Activated T-helper 1 cell treated with anti-CD3 and anti-CD28 coated beads, Interleukin-12 subunit alpha, Interleukin-12 subunit beta, Interleukin-2, Interleukin-4 antibody, amounts not matched to agents 30 ng/mL and 10 ng/mL and 1 ng/mL, durations not matched to agents 14 hours and 24 hours and 36 hours (primary cell): Measurements from ENCODE around the gene RNF43. TPM values are rescaled to one million over a fixed set of nuclear protein-coding genes. Genes with fewer than 3 reads are reported as not detected.

ENCODE experiments used
- DNase-seq: peaks from one replicate; pipeline ENCODE4 v3.0.0; 2021; ENCODE audit warnings: low spot score
- H3K27ac Mint-ChIP-seq: one replicate; pipeline ENCODE4 v1.8.0; 2021; ENCODE audit warnings: mild to moderate bottlenecking, mixed read lengths
- H3K27me3 Mint-ChIP-seq: one replicate; pipeline ENCODE4 v1.8.0; 2022; ENCODE audit warnings: mild to moderate bottlenecking, moderate library complexity, mixed read lengths; ENCODE audit not compliant: insufficient read depth
- H3K36me3 Mint-ChIP-seq: one replicate; pipeline ENCODE4 v1.8.0; 2021; ENCODE audit warnings: low read depth, mixed read lengths
- H3K4me1 Mint-ChIP-seq: one replicate; pipeline ENCODE4 v1.8.0; 2021; ENCODE audit warnings: low read depth, mixed read lengths
- H3K4me3 Mint-ChIP-seq: one replicate; pipeline ENCODE4 v1.8.0; 2021; ENCODE audit warnings: mild to moderate bottlenecking, moderate library complexity, mixed read lengths
- H3K9me3 Mint-ChIP-seq: one replicate; pipeline ENCODE4 v1.8.0; 2021; ENCODE audit warnings: mixed read lengths
- intact Hi-C: fragments of 100-400 bp; cut with micrococcal nuclease; formaldehyde crosslinking; loops from one replicate; pipeline ENCODE4 v1.15.1; 2024
- total RNA-seq: library from RNA; stranded (reverse); gene quantifications from 2 replicates; pipeline ENCODE4 v1.2.3, GENCODE V29; 2022

RNF43 gene
- total RNA-seq = 0.47 and 0.86 TPM in 2 replicates

DNA sequence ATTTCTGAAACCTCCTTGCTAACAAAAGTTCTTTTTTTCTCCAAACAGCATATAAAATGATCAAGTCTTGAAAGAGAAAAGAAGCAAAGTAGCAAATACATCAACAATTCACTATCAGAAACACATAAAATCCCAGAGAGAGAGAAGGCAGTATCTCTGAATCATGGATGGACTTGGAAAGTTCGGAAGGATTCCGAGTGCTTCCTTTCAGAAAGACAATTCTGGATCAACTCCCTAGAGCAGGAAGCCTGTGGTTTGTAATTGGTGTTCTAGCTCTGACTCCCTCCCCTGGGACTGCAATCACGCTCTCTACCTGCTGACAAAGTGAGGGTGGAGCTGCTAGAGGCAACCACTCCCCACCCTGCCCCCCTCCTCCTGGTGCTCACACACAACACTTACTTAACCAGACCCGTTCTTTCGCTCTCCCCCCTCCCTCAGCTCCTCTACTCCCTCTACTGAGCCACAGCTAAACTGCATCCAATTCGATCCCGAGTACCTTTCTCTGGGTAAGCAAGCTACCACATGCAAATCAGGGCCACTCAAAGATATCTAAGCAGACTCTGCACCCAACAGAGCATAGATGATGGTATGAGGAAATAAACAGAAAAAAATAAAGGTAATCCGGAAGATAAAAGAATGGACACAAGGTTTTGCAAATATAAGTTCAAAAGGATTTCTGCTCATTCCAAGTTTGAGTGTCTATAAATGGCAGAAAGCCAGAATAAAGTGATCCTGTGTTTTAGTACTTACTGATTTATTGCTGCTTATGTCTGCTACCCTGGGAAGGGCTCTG is at the start of gene RNF43:
TSS of gene RNF43 (minus strand) at position 235 of the 793 bp plus-strand sequence. CDS start 1,957 bp downstream, outside the sequence.
- Mint-ChIP-seq H3K4me1 (peaks cover 28% of the 10 kb centered on the region), H3K4me3 (peak within 1 kb of the TSS; percentile 2), H3K27me3 (peaks cover 7% of the 10 kb centered on the region), H3K9me3 (no peaks in the 10 kb centered on the region), H3K36me3 (peaks cover 3% of the 10 kb centered on the region), H3K27ac (peak within 1 kb of the TSS; percentile 47)
- intact Hi-C loops = loop anchor here (1.0 kb wide), 6 partner anchors 30 to 100 kb away; partner anchors contain the start of genes SUPT4H1 and TSPOAP1
- peak; percentile 75 for DNase-seq

DNA sequence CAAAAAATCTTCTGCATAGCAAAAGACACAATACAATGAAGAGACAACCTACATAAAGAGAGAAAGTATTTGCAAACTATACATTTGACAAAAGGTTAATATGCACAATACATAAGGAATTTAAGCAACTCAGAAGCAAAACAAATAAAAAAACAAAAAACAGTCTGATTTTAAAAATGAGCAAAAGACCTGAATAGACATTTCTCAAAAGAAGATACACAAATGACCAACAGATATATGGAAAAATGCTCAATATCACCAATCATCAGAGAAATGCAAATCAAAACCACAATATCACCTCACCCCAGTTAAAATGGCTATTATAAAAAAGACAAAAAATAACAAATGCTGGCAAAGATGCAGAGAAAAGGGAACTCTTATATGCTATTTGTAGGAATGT is 38.2 kb upstream of the RNF43 start:
- intact Hi-C loops = no loop called here
- Mint-ChIP-seq H3K27ac (no peak overlapping the region), H3K27me3 (peaks cover 2% of the 10 kb centered on the region), H3K4me3 (no peak overlapping the region), H3K4me1 (no peaks in the 10 kb centered on the region), H3K9me3 (no peaks in the 10 kb centered on the region), H3K36me3 (no peaks in the 10 kb centered on the region)
- no peak for DNase-seq

DNA sequence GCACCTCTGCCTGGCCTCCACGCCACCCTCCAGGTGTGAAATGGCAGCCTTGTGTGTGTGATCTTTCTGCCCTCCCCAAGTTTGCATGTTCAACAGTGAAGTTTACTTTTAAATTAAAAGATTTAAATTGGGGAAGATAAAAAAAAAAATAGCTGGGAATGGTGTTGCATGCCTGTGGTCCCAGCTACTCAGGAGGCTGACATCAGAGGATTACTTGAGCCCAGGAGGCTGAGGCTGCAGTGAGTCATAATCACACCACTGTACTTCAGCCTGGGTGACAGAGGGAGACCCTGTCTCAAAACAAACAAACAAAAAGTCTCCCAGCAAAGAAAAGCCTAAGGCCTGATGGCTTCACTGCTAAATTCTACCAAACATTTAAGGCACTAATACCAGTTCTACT is 35.4 kb upstream of the RNF43 start:
- intact Hi-C loops = no loop called here
- no peaks in the 10 kb centered on the region for H3K9me3 Mint-ChIP-seq
- no peak for DNase-seq
- peaks cover 2% of the 10 kb centered on the region for H3K27me3 Mint-ChIP-seq
- H3K4me1 Mint-ChIP-seq = no peaks in the 10 kb centered on the region
- no peaks in the 10 kb centered on the region for H3K36me3 Mint-ChIP-seq
- H3K4me3 Mint-ChIP-seq = no peak overlapping the region
- no peak overlapping the region for H3K27ac Mint-ChIP-seq

DNA sequence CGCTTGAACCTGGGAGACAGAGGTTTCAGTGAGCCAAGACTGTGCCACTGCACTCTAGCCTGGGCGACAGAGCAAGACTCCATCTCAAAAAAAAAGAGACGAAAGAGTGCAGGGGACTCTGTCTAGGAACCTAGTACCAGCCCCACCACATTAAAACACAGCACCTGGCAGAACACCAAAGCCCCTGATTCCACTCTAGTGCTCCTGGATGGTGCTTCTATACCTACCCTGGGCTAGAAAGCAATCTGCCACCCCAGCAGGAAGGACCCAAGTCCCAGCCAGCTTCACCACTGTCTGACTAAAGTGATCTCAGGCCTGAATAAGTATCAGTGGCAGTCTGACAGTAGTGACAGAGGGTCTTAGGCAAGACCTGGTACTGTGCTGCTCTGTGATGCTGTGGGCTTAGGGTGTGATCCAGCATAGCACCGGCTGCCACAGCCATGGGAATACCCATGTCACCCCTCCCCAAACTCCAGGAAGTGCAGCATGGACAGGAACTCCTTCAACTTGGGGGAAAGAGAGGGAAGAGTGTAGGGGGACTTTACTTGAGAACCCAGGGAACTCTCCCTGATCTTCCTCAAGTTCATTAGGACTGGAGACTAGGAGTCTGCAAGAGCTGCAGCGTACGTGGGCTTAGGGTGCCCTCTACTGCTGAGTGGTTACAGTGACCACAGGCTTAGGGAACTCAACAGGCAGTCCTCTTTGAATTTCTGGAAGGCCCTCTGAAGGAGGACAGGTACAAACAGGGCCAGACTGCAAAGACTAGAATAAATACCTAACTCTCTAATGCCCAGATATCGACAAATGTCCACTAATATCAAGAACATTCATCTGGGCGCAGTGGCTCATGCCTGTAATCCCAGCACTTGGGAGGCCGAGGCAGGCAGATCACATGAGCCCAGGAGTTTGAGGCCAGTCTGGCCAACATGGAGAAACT is 30.0 kb upstream of the RNF43 start:
- H3K27ac Mint-ChIP-seq = no peak overlapping the region
- no peaks in the 10 kb centered on the region for H3K36me3 Mint-ChIP-seq
- no peaks in the 10 kb centered on the region for H3K9me3 Mint-ChIP-seq
- no peak overlapping the region for H3K4me3 Mint-ChIP-seq
- intact Hi-C loops = loop anchor here (1.0 kb wide), 7 partner anchors 30 to 247 kb away; partner anchors contain the start of genes RNF43 and SUPT4H1
- peak; percentile 58 for DNase-seq
- H3K4me1 Mint-ChIP-seq = peaks cover 5% of the 10 kb centered on the region
- peaks cover under 1% of the 10 kb centered on the region for H3K27me3 Mint-ChIP-seq

DNA sequence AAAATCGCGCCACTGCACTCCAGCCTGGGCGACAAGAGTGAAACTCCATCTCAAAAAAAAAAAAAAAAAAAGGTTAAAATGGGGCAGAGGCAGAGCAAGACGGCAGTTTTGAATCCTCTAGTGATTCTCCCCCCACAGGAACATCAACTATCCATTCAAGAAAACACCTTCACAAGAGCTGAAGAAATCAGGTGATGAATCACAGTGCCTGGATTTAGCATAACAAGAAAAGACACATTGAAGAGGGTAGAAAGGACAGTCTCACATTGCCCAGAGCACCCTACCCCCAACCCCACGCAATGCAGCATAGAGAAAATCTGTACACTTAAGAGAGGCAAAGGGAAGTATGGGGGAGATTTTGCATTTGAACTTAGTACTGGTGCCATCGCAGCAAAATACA is 28.8 kb upstream of the RNF43 start:
- no peak for DNase-seq
- Mint-ChIP-seq H3K4me3 (no peak overlapping the region), H3K9me3 (no peaks in the 10 kb centered on the region), H3K36me3 (no peaks in the 10 kb centered on the region), H3K4me1 (peaks cover 5% of the 10 kb centered on the region), H3K27ac (no peak overlapping the region), H3K27me3 (peaks cover 6% of the 10 kb centered on the region)
- intact Hi-C loops = no loop called here

DNA sequence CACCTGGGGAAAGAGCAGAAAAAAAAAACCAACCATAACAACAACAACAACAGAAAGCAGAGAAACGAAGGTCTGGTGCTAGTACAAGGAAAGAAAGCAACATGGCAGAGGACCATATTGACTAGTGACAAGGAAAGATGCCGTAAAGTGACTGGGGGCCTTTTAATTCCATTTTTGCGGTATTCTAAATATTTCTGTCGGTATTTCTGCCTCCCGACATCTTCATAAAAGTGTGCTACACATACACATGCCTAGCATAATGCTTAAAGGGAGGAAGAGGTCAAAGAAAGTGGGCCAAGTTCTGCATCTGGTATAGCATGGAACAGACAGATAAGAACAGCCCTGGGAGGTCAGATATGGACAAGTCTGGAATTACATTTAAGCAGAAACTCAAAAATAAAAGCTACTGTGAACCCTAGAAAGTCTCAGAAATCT is 19.5 kb upstream of the RNF43 start:
- intact Hi-C loops = no loop called here
- no peak overlapping the region for H3K4me3 Mint-ChIP-seq
- H3K27ac Mint-ChIP-seq = no peak overlapping the region
- no peaks in the 10 kb centered on the region for H3K9me3 Mint-ChIP-seq
- H3K4me1 Mint-ChIP-seq = no peaks in the 10 kb centered on the region
- H3K36me3 Mint-ChIP-seq = no peaks in the 10 kb centered on the region
- DNase-seq = no peak
- peaks cover 2% of the 10 kb centered on the region for H3K27me3 Mint-ChIP-seq

DNA sequence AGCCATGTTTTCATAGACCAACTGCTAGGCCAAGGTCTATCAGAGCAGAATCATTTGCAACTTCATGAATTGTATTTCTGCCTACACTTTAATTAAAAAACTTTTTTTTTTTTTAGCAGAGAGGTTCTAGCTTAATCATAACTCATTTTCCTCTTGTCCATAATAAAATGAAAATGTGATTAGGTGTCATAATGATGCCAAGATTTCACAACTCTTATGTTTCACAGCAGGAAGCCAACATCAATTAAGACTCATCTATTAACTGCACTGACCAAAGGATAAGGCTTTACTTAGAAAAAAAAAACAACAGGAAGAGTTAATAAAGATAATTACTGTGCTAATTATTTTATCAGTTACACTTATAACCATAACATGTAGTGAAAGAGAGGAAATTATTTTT is 18.9 kb upstream of the RNF43 start:
- H3K4me3 Mint-ChIP-seq = no peak overlapping the region
- H3K36me3 Mint-ChIP-seq = no peaks in the 10 kb centered on the region
- H3K27me3 Mint-ChIP-seq = peaks cover 2% of the 10 kb centered on the region
- intact Hi-C loops = no loop called here
- no peak overlapping the region for H3K27ac Mint-ChIP-seq
- H3K9me3 Mint-ChIP-seq = no peaks in the 10 kb centered on the region
- DNase-seq = no peak
- no peaks in the 10 kb centered on the region for H3K4me1 Mint-ChIP-seq

DNA sequence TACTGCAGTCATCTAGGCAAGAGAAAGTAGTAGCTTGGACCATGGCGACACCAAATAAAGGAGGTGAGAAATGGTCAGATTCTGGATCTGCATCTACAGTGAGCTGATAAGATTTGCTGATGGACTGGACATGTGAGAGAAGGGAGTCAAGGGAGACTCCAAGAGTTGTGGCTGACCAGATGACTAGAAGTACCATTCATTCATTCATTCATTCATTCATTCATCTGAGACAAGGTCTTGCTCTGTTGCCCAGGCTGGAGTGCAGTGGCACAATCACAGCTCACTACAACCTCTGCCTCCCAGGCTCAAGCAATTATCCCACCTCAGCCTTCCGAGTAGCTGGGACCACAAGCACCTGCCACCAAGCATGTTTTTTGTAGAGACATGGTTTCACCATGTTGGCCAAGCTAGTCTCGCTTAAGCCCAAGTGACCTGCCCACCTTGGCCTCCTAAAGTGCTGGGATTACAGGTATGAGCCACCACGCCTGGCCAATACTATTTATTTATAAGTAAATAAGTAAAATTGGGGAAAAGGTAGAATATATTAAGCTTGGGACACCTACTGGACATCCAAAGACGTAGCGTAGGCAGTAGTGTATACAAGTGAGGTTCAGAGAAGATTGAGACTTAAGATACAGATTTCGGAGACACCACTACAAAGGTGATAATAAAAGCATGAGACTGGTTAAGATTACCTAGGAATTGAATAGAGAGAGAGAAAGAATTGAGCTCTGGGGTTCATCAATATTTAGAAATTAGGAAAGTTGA is 15.7 kb upstream of the RNF43 start:
- no peaks in the 10 kb centered on the region for H3K36me3 Mint-ChIP-seq
- no peaks in the 10 kb centered on the region for H3K9me3 Mint-ChIP-seq
- peaks cover 2% of the 10 kb centered on the region for H3K27me3 Mint-ChIP-seq
- peak overlapping the region; percentile 38 for H3K27ac Mint-ChIP-seq
- no peak for DNase-seq
- no peak overlapping the region for H3K4me3 Mint-ChIP-seq
- intact Hi-C loops = no loop called here
- H3K4me1 Mint-ChIP-seq = no peaks in the 10 kb centered on the region

DNA sequence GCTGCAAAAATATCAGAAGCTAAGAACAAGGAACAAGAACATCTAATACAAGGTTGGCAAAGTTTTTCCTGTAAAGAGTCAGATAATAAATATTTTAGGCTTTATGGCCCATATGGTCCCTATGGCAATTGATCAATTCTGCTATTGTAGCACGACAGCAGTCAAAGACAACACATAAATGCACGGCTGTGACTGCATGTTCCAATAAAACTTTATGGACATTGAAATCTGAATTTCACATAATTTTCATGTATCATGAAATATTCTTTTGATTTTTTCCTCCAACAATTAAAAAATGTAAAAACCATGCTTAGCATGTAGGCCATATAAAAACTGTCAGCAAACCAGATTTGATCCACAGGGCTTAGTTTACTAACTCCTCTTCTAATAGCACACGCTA is 10.5 kb upstream of the RNF43 start:
- Mint-ChIP-seq H3K4me3 (no peak overlapping the region), H3K9me3 (no peaks in the 10 kb centered on the region), H3K36me3 (no peaks in the 10 kb centered on the region), H3K27ac (no peak overlapping the region), H3K27me3 (peaks cover 2% of the 10 kb centered on the region), H3K4me1 (no peaks in the 10 kb centered on the region)
- intact Hi-C loops = no loop called here
- no peak for DNase-seq

DNA sequence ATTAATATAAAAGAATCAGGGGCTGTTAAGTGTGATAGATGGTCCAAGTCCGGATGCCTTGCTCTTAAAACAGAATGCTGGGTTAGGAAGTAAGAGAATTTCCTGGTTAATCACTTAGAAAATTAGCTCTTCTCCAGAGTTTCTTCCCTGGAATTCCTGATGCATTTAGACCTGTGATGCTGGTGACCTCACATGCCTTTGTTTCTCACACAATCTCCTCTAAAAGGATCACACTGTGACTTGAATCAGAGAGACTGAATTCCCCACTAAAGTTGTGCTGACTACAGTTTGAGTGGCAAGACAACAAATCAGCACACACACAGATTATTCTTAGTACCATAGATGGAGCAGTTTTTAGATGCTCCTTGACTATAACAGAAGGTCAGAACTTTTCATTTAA is 4.4 kb upstream of the RNF43 start:
- Mint-ChIP-seq H3K9me3 (no peaks in the 10 kb centered on the region), H3K36me3 (peaks cover 3% of the 10 kb centered on the region), H3K27me3 (peaks cover 7% of the 10 kb centered on the region), H3K4me3 (no peak overlapping the region), H3K4me1 (peaks cover 17% of the 10 kb centered on the region), H3K27ac (no peak overlapping the region)
- intact Hi-C loops = loop anchor here (2.0 kb wide), 1 partner anchor 39 kb away; no protein-coding TSS in a partner anchor
- DNase-seq = no peak

DNA sequence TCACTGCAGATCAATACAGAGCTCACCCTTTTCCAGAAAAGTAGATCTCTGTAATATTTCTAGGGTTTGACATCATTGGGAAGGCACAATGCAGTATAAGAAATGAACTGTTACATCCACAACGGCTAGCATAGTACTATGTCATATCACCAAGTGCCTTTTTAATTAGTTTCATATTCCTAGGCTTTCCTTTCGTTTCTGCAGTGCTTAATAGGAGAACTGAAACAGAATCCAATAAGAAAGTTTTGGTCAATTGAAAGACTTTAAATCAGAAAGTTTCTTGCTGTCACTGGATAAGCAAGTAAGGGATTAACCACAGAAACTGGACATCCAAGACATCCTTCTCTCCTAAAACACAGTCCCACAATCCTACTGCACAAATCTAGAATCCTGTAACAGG is 3.5 kb upstream of the RNF43 start:
- DNase-seq = no peak
- Mint-ChIP-seq H3K9me3 (no peaks in the 10 kb centered on the region), H3K36me3 (peaks cover 3% of the 10 kb centered on the region), H3K27me3 (peaks cover 7% of the 10 kb centered on the region), H3K4me3 (no peak overlapping the region), H3K27ac (no peak overlapping the region), H3K4me1 (peaks cover 17% of the 10 kb centered on the region)
- intact Hi-C loops = loop anchor here (2.0 kb wide), 1 partner anchor 38 kb away; no protein-coding TSS in a partner anchor

DNA sequence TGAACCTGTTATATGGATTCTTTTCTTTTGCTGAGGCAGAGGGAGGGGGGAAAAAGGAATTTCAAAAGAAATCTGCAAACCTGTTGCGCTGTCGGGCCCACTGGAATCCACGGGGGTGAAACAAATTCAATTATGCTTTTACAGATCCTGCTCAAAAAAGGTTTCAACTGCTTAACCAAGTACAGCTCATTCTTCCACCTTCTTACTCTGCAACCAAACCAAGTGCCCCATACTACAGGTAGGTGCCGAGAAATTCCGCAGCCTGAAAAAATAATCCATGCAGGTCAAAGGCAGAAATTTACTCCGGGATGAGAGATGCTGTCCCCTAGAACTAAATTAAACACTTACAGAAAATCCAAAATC is 416 bp downstream of the RNF43 start:
- H3K4me3 Mint-ChIP-seq = no peak overlapping the region

More for the DNA sequence above, 416 bp downstream of the RNF43 start:
- Mint-ChIP-seq H3K36me3 (peaks cover 3% of the 10 kb centered on the region), H3K9me3 (no peaks in the 10 kb centered on the region), H3K27me3 (peaks cover 7% of the 10 kb centered on the region), H3K27ac (no peak overlapping the region), H3K4me1 (peaks cover 34% of the 10 kb centered on the region)
- no peak for DNase-seq
- intact Hi-C loops = loop anchor here (1.0 kb wide), 6 partner anchors 30 to 100 kb away; partner anchors contain the start of genes SUPT4H1 and TSPOAP1
